ENCODE data around the gene RNF138.

- no peak for TF ChIP-seq CTCF (IDR thresholded peaks at IDR 0.05; ENCODE audit: low read depth, low read length)
- no peak for TF ChIP-seq POLR2A (IDR thresholded peaks at IDR 0.05; ENCODE audit: extremely low read depth, insufficient read length)
- TF ChIP-seq MYC (IDR thresholded peaks at IDR 0.05; ENCODE audit: low read depth, low read length): no peak
These were observed 4.8 kb upstream of the RNF138 start for GRCh38 chr18:32086881-32087280.

All from NB4 (cell line).